SH-SY5Y (cell line): Measurements from ENCODE around the gene RANBP17.

ENCODE experiments used
- GATA2 ChIP-seq: IDR thresholded peaks from 2 replicates; pipeline ENCODE4 v1.6.1; 2011; ENCODE audit warnings: mild to moderate bottlenecking, low read depth, low read length
- GATA3 ChIP-seq: IDR thresholded peaks from 2 replicates; pipeline ENCODE4 v1.6.1; 2011; ENCODE audit warnings: low read depth, mild to moderate bottlenecking, low read length, moderate library complexity

The RANBP17 gene

DNA sequence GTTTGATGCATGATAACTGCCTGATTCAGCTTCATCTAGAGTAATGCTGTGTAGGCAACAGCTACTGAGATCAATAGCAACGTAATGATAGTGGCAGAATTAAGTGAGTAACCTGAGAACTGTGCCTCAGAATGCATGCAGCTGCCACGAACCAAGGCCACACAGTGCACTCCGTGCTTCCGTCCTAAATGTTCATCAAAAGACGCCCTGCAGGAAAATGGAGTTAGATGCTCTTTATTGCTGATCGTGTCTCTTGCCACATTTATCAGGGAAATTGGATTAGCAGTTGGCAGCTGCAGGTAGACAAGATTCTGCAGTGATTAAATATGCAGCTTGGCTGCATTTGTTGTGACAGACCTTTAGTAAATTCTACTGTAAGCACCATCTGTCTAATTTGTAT is 339.5 kb downstream of the RANBP17 start:
- TF ChIP-seq GATA2 (peak; percentile 93), GATA3 (peak; percentile 86)

DNA sequence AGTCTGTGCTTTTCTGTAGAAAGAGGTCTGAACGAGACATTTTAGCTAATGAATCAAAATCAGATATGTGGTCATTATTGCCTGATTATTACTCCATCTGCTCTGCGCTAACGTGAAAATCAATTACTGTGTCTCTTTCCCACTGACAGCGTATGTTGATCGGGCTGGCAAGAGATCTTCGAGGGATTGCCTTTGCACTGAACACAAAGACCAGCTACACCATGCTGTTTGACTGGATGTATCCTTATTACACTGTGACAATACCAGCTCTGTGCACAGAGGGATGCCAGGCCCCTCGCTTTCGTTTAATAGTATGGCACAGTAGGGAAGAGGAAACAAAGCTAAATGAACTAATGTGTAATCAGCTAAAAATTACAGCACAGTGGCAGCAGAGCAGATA is 343.6 kb downstream of the RANBP17 start:
- TF ChIP-seq GATA3 (no peak), GATA2 (peak; percentile 42; the same call in 1 of the 2 replicates)

DNA sequence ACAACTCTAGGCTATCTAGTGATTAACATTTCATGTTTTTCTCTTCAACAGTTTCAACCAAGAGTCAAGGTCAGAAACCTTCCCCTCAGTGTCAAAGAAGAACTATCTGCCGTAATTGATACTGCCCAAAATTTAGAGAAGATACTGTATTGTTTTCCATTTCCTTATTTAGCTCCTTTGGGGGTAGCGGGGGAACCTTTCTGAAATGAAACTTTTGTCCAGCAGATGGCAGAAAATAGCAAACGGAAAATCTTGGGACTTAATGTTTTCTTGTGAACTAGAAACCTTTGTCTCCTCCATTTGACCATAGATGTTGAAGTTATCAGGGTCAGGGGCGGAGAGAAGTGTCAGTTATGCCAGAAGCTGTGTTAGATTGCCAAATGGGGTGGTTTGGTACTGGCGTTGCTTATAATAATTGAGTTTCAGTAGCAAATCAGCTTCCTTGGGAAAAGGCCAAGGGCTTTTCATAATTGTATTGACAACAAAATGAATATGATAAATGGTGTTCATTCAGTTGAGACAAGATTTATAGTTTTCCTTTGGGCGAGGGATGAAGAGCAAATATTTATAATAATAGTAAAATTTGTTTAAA is 345.5 kb downstream of the RANBP17 start:
- TF ChIP-seq GATA3, result no peak
- TF ChIP-seq GATA2, result no peak

DNA sequence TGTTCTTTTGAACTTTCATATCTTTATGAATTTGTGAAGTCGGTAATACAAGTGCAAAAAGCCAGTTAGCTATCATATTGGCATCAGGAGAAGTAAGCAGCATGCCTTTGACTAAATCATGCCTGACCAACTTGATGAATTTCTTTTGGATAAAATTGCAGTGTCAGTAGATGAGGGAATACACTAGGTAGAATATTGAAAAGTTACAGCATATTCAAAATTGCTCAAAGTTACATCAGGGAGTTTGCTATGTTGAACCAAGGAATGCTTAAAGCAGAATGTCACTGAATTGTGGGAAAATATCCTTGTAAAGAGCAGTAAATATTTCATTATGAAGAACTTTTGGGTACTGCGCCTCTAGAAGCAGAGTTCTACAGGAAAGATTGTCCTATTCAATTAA is 360.1 kb downstream of the RANBP17 start:
- TF ChIP-seq GATA2 (no peak), GATA3 (no peak)

DNA sequence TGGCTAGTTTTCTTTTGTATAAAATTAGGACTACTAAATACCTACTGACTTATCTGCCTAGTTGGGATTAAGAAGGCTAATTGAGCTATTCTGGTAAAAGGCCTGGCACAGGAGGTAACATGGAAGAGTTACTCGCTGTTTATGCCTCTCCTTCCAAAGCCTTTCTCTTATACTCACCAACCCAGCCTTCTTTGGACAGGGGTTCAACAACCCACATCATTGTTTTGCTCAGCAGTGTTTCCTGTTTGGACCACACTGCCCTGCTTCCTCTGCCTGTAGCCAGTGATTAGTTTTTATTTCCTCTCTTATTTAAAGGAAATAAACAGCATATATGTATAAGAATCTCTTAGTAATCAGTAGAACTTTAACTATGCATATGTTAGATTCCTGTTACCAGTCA is 362.1 kb downstream of the RANBP17 start:
- TF ChIP-seq GATA2, result no peak
- no peak for TF ChIP-seq GATA3

DNA sequence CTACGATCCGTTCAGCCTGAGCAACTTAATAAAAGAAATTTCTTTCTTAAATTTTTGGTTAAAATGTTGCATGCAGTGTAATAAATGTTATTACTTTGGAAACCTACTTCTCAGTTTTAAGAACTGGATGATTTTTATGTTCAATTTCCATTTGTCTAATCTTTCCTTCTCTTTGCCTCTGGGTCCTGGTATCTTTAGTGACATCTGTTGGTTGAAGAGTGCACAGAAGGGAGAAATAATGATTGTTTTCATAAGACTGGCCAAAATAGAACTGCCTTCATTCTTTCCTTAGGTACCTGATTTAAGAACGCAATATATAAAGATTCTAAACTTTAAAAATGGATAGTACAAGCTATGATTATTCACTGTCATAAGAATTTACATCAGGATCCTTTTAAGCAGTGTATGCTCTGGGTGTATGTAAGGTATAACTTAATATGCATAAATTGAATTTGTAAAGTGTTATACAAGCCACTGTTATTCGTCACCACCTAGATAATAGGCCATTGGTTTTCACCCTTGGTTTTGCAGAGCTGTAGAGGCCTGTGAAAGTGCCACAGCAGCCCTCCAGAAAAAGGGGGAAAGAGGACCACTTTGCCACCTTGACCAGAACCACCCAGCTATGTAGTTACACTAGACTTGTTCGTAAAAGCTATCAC is 364.4 kb downstream of the RANBP17 start:
- TF ChIP-seq GATA3 (no peak), GATA2 (no peak)

DNA sequence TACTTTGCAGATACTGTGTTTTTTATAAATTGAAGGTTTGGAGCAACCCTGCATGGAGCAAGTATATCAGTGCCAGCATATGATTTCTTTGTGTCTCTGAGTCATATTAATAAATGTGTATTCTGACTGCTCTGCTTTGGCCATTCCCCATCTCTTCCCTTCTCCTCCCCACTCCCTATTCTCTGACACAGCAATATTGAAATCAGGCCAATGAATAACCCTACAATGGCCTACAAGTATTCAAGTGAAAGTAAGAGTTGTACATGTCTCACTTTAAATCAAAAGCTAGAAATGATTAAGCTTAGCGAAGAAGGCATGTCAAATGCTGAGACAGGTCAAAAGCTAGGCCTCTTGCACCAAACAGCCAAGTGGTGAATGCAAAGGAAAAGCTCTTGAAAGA is 365.0 kb downstream of the RANBP17 start:
- TF ChIP-seq GATA2 (no peak), GATA3 (no peak)

DNA sequence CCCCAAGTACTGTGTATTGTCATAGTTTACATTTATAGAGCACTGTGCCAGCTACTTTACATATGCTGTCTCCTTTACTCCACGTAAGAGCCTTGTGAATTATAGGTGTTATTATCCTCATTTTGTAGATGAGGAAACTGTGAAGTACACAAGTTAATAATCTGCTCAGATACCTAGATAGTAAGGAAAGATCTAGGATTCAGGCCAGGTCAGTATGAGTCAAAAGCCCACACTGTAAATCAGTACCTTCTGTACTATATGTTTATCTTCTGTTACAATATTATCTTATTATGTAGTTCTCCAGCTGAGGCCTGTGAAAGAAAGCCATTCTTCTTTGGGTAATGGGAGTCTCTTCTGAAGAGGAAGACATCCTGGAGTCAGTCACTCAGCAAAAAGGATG is 374.8 kb downstream of the RANBP17 start:
- TF ChIP-seq GATA3 (no peak), GATA2 (no peak)

DNA sequence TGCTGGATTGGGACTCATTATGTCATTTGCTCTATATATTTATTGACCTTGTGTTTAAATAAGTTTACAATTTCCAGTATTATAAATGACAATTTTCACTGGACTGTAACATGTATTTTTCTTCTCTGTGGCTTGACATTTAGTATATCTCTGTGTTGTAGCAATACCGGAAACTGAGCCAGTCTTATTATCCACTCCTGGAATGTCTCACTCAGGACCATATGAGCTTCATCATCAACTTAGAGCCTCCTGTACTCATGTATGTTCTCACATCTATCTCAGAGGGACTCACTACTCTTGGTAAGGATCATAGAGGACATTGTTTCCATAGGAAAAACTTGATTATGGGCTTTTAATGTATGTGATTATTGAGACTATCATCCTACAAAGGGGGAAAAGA is 380.7 kb downstream of the RANBP17 start:
- TF ChIP-seq GATA3, result no peak
- no peak for TF ChIP-seq GATA2

DNA sequence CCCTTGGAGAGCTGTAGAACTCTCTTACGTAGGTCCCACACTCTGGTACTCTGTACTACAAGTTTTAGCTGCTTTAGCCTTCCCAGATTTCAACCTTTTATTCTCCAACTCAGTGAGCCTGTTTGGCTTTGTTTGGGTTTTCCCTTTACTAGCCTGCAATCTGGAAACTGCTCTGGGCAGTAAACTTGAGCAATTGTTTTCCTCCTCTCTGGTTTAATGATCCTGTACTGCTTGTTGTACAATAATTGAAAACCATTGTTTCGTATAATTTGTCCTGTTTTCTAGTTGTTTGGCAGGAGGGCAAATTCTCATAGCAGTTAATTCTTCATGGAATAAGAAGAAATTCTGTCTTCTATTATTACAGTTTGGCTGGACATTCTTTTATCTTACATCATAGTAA is 384.4 kb downstream of the RANBP17 start:
- TF ChIP-seq GATA2, result no peak
- TF ChIP-seq GATA3, result no peak

DNA sequence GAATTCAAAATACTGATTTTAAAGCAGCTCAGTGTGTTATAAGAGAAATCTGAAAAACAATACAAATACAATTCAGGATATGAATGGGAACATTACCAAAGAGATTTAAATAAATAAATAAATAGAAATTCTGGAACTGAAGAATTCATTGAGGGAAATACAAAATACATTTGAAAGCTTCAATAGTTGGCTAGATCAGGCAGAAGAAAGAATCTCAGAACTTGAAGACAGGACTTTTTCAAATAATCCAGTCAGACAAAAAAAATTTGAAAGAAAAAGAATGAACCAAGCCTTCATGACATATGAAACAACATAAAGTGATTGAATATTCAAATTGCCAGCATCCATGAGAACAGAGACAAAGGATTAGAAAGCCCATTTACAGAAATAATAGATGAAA is 387.6 kb downstream of the RANBP17 start:
- TF ChIP-seq GATA3 (no peak), GATA2 (no peak)

DNA sequence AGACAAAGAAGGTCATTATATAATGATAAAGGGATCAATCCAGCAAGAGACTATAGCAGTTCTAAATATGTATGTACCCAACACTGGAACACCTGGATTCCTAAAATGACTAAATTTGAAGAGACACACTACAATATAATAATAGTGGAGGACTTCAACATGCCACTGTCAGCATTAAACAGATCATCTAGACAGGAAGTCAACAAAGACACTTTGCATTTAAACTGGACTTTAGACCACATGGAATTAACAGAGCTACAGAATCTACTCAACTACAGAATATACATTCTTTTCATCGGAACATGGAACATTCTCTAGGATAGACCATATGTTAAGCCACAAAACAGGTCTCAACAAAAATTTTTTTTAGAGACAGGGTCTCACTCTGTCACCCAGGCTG is 388.9 kb downstream of the RANBP17 start:
- TF ChIP-seq GATA2 (no peak), GATA3 (no peak)

DNA sequence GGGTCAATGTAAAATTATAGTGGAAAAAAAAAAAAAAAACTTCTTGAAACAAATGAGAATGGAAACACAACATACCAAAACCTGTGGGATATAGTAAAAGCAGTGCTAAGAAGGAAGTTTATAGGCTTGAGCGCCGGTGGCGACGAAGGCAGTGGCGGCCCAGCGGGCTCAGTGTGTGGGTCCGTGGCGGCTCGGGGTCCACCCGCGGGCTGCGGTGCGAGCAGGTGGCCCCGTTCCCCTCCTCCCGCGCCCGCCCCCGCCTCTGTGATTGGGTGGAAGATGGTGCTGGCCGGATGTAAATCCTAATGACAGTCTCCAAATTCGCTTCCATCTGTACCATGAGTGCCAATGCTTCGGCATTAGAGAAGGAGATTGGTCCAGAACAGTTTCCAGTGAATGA is 389.7 kb downstream of the RANBP17 start:
- TF ChIP-seq GATA3, result no peak
- TF ChIP-seq GATA2, result no peak

DNA sequence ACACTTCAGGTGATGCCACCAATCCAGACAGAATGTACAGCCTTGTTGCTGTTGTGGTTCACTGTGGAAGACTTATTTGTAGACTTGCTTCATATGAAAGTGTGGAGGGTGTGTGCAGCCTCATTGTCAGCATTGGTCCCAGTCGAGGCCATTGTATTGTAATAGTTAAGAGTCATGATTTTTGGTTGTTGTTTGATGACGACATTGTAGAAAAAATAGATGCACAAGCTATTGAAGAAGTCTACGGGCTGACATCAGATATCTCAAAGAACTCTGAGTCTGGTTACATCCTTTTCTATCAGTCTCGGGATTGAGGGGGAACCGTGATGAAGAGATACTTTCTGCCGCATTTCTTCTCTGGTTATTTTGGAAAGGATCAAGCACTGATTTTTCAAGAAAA is 390.9 kb downstream of the RANBP17 start:
- TF ChIP-seq GATA3, result no peak
- TF ChIP-seq GATA2, result no peak

DNA sequence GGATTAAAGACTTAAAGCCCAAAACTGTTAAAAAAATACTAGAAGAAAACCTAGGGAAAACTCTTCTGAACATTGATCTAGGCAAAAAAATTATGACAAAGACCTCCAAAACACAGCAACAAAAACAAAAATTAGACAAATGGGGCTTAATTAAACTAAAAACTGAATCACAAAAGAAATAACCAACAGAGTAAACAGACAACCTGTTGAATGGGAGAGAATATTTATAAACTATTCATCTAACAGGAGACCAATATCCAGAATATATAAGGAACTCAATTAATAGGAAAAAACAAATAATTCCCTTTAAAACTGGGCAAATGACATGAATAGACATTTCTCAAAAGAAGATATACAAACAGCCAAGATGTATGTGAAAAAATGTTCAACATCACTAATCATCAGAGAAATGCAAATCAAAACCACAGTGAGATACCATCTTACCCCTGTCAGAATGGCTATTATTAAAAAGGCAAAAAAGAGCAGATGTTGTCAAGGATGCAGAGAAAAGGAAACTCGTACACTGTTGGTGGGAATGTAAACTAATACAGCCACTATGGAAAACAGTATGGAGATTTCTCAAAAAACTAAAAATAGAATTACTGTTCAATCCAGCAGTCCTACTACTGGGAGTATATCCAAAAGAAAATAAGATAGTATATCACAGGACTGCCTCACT is 397.1 kb downstream of the RANBP17 start:
- peak; percentile 44; the same call in 1 of the 2 replicates for TF ChIP-seq GATA3
- TF ChIP-seq GATA2, result no peak

DNA sequence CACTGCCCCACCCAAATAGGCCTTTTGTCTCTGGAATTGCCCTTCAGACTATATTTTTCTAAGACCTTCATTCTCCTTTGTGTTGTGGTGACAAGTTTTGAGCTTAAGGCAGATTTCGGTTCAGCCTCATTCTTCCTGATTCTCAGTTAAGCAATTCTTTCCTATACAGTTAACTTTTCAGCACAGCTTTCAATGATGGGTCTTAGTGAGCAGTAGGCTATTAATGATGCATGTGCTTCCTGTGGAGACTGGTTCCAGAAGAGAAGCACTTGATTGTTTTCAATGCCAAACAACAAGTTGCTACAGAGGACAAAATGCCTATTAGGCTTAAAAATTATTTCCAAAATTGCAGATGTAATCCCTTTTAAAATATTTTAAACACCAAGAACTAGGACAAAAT is 399.5 kb downstream of the RANBP17 start:
- TF ChIP-seq GATA2 (no peak), GATA3 (no peak)
